Body of pancreas (tissue), 4 donors: ENCODE measurements around the gene MYO5C.

Source experiments
- POLR2A ChIP-seq, 3 donors: fragments of 450-650 bp; IDR thresholded peaks; one replicate each; pipeline ENCODE4 v1.6.1; 2016; ENCODE audit warnings: antibody characterized with exemption in 3 of 3, mild to moderate bottlenecking in 2 of 3
- TF ChIP-seq, protein P1 (sequence below), 7 experiments: fragments of 450-650 bp in 4 of 7; fragments of 200-600 bp in 3 of 7; sonication (generic) in 3 of 7; IDR thresholded peaks; one replicate each; pipeline ENCODE4 v1.5.1; 2016 to 2019; ENCODE audit warnings: antibody characterized with exemption in 7 of 7

DNA sequence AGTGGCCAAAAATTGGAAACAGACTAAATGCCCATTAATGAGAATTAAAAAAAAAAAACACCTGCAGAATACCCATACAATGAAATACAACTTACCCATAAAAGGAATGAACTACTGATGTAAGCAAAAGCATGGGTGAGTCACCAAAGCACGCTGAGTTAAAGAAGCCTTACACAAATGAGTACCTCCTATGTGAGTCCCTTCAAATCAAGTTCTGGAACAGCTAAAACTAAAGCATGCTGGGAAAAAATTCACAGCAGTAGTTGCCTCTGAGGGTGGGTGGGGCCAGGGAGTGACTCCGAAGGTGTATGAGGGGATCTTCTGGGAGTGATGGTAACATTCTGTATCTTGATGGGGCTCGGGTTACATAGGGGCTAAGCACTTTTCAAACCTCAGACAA is 11.4 kb downstream of the MYO5C start:
- TF ChIP-seq, protein P1, sequence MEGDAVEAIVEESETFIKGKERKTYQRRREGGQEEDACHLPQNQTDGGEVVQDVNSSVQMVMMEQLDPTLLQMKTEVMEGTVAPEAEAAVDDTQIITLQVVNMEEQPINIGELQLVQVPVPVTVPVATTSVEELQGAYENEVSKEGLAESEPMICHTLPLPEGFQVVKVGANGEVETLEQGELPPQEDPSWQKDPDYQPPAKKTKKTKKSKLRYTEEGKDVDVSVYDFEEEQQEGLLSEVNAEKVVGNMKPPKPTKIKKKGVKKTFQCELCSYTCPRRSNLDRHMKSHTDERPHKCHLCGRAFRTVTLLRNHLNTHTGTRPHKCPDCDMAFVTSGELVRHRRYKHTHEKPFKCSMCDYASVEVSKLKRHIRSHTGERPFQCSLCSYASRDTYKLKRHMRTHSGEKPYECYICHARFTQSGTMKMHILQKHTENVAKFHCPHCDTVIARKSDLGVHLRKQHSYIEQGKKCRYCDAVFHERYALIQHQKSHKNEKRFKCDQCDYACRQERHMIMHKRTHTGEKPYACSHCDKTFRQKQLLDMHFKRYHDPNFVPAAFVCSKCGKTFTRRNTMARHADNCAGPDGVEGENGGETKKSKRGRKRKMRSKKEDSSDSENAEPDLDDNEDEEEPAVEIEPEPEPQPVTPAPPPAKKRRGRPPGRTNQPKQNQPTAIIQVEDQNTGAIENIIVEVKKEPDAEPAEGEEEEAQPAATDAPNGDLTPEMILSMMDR (IDR thresholded peaks at IDR 0.05), result no peak
- no peak for TF ChIP-seq POLR2A (IDR thresholded peaks at IDR 0.05)
